Keratinocyte (primary cell): ENCODE data around the gene ATP4A.

Experiments
- EZH2 ChIP-seq: IDR thresholded peaks from one replicate; pipeline ENCODE4 v1.6.1; 2012; ENCODE audit warnings: inconsistent platforms, mild to moderate bottlenecking, low read length, moderate library complexity
- TF ChIP-seq, protein P1 (sequence below), 3 experiments: IDR thresholded peaks in 1 of 3; conservative IDR thresholded peaks in 1 of 3; optimal IDR thresholded peaks in 1 of 3; 2 replicates in 2 of 3; 3 replicates in 1 of 3; pipeline versions ENCODE3 to v1.5.1; 2011; ENCODE audit warnings: low read length in 3 of 3, mild to moderate bottlenecking in 3 of 3, moderate library complexity in 2 of 3, control low read depth in 1 of 3, inconsistent platforms in 1 of 3; ENCODE audit not compliant: insufficient read depth in 2 of 3; ENCODE audit errors: extremely low read depth in 1 of 3

DNA sequence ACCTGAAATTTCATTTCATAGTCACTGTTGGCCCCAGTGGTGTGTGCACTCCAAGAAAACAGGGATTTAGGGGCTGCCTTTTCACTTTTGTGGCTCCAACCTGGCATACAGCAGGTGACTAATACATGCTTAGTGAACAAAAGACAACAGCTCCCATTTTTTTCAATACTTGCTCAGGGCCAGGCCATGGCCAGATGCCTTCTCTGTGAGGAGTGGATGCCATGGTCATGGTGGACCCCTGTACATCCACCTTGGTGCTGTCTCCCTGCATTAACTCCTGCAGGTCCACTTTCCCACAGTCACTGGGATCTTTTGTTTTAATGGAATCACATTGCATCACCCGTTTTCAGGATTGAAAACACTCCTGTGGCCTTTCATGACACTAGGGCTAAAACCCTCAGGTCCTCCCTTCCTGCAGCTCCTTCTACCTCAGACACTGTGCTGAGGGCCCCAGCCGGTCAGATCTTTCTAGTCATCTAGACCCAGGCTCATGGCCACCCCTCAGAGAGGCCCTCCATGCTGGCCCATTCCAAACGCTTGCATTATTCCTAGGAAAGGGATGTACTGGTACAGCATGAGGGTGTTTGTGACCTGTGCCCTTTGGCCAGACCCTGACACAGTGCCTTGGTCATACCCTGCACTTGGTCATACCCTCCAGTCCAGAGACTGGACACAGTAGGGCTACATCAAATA is 19.2 kb downstream of the ATP4A start:
- TF ChIP-seq, protein P1, sequence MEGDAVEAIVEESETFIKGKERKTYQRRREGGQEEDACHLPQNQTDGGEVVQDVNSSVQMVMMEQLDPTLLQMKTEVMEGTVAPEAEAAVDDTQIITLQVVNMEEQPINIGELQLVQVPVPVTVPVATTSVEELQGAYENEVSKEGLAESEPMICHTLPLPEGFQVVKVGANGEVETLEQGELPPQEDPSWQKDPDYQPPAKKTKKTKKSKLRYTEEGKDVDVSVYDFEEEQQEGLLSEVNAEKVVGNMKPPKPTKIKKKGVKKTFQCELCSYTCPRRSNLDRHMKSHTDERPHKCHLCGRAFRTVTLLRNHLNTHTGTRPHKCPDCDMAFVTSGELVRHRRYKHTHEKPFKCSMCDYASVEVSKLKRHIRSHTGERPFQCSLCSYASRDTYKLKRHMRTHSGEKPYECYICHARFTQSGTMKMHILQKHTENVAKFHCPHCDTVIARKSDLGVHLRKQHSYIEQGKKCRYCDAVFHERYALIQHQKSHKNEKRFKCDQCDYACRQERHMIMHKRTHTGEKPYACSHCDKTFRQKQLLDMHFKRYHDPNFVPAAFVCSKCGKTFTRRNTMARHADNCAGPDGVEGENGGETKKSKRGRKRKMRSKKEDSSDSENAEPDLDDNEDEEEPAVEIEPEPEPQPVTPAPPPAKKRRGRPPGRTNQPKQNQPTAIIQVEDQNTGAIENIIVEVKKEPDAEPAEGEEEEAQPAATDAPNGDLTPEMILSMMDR (optimal IDR thresholded peaks at IDR 0.05 in 1 of 3, IDR thresholded peaks at IDR 0.05 in 1 of 3, conservative IDR thresholded peaks at IDR 0.05 in 1 of 3; ENCODE audit: extremely low read depth in 1 of 3, insufficient read depth in 2 of 3, low read length in 3 of 3): no peak
- no peak for TF ChIP-seq EZH2
